Esophagus muscularis mucosa (tissue), 3 donors: ENCODE measurements around the gene SHOC2.

Source experiments
- CTCF ChIP-seq, 3 experiments: fragments of 200-600 bp in 2 of 3; fragments of 450-650 bp in 1 of 3; sonication (generic) in 2 of 3; IDR thresholded peaks; one replicate each; pipeline ENCODE4 v1.5.1; 2017 to 2019; ENCODE audit warnings: antibody characterized with exemption in 3 of 3, mild to moderate bottlenecking in 2 of 3, moderate library complexity in 1 of 3
- EP300 ChIP-seq: sonication (generic); formaldehyde crosslinking; IDR thresholded peaks from one replicate; pipeline ENCODE4 v1.6.1; 2017; ENCODE audit warnings: antibody characterized with exemption

- TF ChIP-seq CTCF (IDR thresholded peaks at IDR 0.05): no peak
- TF ChIP-seq EP300: no peak
Observed at GRCh38 chr10:110892602-110893288, 26.7 kb upstream of the SHOC2 start.
